Measurements from ENCODE around the gene TJP1.
A peak's percentile ranks its signal among the peaks of the same experiment; 100 is the strongest.
"Not testable (repeated sequence)": the region's sequence is repeated elsewhere in the genome, so short reads cannot be mapped to it uniquely, and the experiment has no call there.

TJP1 gene

GRCh38 chr15:29681166-29681845, 141.0 kb downstream of the TJP1 start:
- no peak for DNase-seq (ENCODE audit: low spot score)

- DNase-seq (ENCODE audit: low spot score) = no peak
These were observed 141.7 kb downstream of the TJP1 start for GRCh38 chr15:29680465-29681165.

DNA sequence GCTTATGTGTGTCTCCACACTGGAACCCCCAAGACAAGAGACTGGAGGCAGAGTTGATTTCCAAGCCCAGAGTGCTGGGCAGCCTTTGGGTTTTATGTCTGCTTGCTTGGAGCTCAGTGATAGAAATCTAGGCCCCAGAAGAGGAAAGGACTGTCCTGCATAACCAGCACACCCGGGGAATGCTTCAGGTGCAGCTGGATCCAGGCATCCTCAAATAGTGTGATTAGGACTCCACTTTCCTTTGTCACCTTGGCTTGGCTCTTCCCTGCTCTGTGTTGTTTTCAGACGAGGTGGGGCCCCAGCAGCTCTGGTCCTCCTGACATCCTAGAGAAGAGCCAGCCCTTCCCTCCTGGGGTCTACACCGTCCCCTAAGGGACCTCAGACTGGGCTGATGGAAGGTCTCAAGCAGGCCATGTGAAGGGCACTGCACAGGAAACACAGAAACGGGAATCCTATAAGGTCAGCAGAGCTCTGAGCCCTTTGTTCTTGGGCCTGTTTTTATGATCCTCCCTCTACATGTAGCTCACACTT, 143.7 kb downstream of the TJP1 start:
- no peak for DNase-seq (ENCODE audit: low spot score)

DNA sequence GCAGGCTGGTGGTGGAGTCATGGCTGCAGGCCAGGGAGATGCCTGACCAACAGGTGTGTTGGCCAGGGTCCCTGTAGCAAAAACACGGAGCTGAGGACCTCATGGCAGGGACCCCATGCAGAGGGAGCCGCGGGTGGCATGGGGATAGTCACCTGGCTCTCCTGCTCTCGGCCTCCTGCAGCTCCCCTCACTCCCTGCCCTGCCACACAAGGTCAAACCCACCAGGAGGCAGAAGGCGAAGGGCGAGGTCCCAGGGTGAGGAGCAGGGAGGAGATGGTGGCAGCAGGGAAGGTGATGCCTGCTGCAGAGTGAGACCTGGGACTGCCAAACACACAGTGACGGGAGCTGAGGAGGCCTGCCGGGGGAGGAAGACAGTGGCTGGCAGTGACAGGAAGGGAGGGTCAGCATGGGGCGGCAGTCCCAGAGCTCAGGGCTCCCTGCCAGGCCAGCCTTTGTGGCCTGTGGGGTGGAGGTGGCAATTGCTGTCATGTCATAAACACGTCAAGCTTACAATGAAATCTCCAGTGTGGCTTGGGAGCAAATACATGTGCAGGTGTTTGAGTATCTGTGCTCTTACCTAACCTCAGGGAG, 144.3 kb downstream of the TJP1 start:
- DNase-seq (ENCODE audit: low spot score) = peak; percentile 77

DNA sequence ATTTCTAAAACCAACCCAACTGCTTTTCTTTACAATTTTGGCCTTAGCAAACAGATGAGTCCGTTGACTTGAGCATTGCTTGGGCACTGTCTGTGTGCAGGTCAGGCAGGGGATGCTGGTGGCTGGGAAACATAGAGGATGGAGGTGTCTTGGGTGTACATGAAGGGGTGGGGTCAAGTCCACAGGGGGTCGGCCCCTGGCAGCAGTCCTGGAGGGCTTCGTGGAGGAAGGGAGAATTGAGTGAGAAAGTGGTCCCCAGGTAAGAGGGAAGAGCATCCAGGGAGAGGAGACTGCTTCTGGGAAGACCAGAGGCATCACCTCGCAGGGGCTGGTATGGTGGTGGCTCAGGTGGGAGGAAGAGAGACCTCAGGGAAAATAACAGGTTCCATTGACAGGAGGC, 144.8 kb downstream of the TJP1 start:
- DNase-seq (ENCODE audit: low spot score) = no peak

- no peak for DNase-seq (ENCODE audit: low spot score)
These were observed 145.3 kb downstream of the TJP1 start for GRCh38 chr15:29676961-29677402.

- not testable (repeated sequence) for DNase-seq (ENCODE audit: low spot score)
These were observed 145.8 kb downstream of the TJP1 start for GRCh38 chr15:29676374-29676960.

DNA sequence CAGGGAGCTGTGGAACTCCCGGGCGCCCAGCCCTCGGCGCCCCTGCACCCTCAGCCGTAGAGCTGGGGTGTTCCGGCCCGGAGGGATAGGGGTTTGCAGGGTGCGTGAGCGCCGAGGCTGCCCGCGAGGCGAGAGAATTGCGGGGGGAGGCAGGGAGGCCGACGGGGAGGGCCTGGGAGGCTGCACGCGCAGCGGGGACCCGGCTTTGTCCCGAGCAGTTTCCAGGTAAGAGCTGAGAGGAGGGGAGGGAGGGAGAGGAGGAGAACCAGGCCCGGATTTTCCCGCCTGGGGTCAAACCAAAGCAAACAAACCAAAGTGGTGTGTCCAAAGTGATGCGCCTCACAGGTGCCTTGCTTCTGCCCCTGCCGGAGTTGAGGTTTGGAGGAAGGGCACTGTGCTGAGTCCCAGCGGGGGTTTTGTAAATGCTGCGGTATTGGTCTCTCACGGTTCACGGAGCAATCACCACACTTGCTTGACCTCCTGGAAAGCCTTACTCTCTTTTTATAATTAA, 146.4 kb downstream of the TJP1 start:
- no peak for DNase-seq (ENCODE audit: low spot score)

DNA sequence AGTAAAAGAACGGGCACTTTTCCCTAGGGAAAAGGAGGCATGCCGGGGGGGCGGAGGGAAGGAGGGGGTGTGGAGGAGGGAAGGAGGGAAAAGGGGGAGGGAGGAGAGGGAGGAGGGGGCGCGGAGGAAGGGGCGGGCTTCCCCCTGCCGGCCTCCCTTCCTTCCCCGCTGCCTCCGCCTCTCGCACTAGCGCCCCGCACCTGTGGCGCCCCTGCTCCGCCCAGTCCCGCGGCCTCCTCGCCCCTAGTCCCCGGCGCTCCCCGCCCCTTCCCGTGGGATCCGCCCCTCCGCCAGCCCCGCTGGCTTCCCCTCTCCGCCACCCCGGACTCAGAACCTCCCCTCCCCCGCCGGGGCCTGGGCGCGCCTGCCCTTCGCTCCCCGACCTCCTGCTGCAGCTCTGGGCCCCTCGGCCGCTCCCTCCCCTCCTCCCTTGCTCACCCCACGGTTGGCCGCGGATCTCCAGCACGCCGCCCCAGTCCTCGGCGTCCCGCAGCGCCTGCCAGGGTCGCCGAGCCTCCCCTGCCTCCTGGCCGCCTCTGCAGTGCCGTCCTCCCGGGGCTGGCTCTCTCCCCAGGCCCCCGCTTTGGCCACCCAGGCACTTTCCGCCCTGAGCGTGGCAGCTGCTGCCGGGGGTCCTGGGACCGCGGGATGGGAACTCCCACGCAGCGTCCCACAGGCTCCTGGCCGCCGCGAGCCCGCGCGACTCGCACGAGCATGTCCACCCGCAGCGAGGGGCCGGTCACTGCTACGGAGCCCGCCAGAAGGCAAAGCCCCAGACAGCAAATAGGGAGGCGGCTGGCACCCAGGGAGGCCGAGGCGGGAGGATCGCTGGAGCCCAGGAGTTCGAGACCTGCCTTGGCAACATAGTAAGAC, 147.4 kb downstream of the TJP1 start:
- no peak for DNase-seq (ENCODE audit: low spot score)

- no peak for DNase-seq (ENCODE audit: low spot score)
These were observed 149.1 kb downstream of the TJP1 start for GRCh38 chr15:29672923-29673809.

DNA sequence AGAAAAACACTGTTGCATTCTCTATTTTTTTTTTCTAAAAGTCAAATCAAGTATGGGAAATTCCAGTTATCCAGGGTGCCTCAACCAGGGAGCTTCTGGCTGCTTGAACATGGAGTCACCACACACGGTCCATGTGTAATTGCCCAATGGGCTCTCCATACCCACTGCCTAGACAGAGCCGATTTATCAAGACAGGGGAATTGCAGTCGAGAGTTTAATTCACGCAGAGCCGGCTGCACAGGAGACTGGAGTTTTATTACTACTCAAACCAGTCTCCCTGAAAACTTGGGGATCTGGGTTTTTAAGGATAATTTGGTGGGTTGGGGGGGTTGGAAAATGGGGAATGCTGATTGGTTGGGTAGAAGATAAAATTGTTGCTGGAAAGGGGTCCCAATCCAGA, 149.8 kb downstream of the TJP1 start:
- no peak for DNase-seq (ENCODE audit: low spot score)

DNA sequence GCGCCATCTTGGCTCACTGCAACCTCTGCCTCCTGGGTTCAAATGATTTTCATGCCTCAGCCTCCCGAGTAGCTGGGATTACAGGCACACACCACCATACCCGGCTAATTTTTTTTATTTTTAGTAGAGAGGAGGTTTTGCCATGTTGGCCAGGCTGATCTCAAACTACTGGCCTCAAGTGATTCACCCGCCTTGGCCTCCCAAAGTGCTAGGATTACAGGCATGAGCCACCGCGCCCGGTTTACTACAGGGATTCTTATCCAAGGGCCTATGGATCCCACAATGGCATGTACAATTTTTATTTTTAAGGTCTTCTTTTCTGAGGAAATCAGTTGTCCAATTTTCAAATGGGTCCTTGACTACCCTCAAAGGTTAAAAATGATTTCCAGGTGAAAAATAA, 150.2 kb downstream of the TJP1 start:
- not testable (repeated sequence) for DNase-seq (ENCODE audit: low spot score)

DNA sequence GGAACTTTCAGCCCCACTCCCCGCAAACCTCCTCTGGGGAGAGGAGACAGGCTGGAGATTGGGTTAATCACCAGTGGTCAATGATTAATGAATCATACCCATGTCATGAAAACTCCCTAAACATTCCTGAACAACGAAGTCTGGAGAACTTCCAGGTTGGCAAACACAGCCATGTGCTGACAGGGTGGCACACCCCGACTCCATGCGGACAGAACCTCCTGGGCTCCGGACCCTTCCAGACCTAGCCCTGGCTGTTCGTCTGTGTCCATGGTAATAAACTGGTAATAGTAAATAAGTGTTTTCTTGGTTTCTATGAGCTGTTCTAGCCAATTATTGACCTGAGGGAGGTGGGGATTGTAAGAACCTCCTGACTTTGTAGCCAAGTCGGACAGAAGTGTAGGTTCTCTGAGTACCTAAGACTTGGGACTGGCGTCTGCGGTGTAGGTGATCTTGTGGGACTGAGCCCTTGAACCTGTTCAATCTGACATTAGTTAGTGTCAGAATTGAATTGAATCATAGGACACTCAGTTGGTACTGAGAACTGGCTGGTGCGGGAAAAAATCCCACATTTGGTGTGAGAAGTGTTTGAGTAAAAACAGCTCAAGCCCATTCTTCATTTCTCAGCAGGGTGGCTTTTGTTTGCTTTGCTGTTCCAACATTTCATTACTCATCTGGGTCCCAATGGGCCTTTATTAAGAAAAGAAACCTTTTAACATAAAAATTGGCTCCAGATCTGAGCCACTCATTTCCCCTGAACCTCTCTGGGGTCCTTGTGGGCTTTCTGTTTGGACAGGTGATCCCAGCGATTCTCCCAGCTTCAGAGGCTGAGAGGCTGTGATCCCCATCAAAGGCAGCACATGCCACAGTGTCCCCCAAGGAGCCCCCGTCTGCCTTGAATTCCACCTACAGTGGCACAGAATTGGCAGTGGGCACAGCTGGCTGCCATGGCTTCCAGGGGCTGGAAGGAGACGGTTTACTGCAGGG, 151.0 kb downstream of the TJP1 start:
- peak; percentile 66 for DNase-seq (ENCODE audit: low spot score)

DNA sequence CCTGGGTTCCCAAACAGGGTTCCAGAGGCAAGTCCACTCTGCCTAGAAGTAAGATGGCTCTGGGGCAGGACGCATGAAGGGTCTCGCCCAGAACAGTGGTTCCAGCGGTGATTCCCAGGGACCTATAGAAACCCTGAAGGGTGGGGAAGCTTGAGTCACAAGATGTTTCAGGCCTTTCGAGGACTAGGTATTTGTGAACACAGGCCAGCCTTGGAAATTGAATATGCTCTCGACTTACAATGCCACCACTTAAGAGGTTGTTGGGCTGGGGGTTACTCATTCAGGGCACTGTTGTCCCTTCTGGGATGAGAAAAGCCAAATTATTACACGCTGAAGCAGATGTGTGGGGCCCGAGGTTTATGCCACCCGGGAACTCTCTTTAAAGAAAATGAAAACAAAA, 152.0 kb downstream of the TJP1 start:
- no peak for DNase-seq (ENCODE audit: low spot score)

DNA sequence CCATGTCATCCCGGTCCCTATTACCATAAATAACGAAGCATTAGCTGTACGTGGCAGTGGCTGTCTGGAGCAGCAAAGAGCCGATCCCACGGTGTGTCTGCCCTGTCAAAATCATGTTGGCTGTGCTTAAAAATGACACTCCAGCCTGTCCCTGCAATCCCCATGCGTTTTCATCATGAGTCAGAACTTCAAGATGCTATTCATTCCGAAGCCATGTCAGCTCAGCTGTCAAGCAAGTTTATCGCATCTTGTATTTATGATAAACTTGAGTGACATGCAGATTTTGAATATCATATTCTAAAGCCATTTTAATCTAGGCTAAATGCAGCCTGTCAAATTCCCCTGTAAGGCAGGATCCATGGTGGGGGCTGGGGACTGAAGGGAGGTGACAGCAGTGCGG, 152.4 kb downstream of the TJP1 start:
- no peak for DNase-seq (ENCODE audit: low spot score)

GRCh38 chr15:29668120-29668602, 154.1 kb downstream of the TJP1 start:
- peak; percentile 84 for DNase-seq (ENCODE audit: low spot score)

DNA sequence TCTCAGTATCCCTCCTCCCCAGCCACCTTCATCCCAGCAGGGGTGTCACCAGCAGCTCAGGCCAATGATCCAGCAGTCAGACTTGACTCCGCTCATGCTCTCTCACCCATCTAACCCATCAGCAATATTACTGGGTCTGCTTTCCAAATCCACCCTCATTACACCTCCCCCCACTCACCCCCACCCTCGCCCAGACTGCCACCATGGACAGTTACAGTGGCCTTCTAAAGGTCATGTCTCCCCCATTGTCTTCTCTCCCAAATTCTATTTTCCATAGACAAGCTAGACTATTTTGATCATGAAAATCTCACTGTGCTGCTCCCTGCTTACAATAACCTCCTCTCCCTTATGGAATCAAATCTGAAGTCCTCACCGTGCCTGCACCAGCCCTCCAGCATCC, 156.0 kb downstream of the TJP1 start:
- no peak for DNase-seq (ENCODE audit: low spot score)

GRCh38 chr15:29665444-29666003, 156.7 kb downstream of the TJP1 start:
- no peak for DNase-seq (ENCODE audit: low spot score)

- no peak for DNase-seq (ENCODE audit: low spot score)
These were observed 157.9 kb downstream of the TJP1 start for GRCh38 chr15:29664406-29664805.
